HL-60 (cell line): ENCODE measurements around the gene QPRT.

Source experiments
- CTCF ChIP-seq: IDR thresholded peaks from one replicate; pipeline ENCODE4 v1.5.1; 2011; ENCODE audit warnings: low read length, control low read depth, inconsistent platforms; ENCODE audit not compliant: insufficient read depth
- GABPA ChIP-seq: IDR thresholded peaks from 2 replicates; pipeline ENCODE4 v1.6.1; 2012; ENCODE audit warnings: low read depth
- POLR2AphosphoS5 ChIP-seq: IDR thresholded peaks from 2 replicates; pipeline ENCODE4 v1.6.1; 2012; ENCODE audit warnings: low read depth
- REST ChIP-seq: IDR thresholded peaks from 2 replicates; pipeline ENCODE4 v1.6.1; 2012; ENCODE audit warnings: low read depth; ENCODE audit not compliant: insufficient replicate concordance
- SPI1 ChIP-seq: IDR thresholded peaks from 2 replicates; pipeline ENCODE4 v1.6.1; 2012; ENCODE audit warnings: low read depth, mild to moderate bottlenecking, borderline replicate concordance

GRCh38 chr16:29734786-29735185 is 55.8 kb downstream of the QPRT start:
- TF ChIP-seq CTCF, result no peak
- TF ChIP-seq POLR2AphosphoS5, result no peak
- no peak for TF ChIP-seq REST
- TF ChIP-seq SPI1, result no peak
- no peak for TF ChIP-seq GABPA
